ENCODE measurements around the gene LDLRAD3.

GRCh38 chr11:36114095-36114494 is 170.2 kb downstream of the LDLRAD3 start:
- TF ChIP-seq, protein P1, sequence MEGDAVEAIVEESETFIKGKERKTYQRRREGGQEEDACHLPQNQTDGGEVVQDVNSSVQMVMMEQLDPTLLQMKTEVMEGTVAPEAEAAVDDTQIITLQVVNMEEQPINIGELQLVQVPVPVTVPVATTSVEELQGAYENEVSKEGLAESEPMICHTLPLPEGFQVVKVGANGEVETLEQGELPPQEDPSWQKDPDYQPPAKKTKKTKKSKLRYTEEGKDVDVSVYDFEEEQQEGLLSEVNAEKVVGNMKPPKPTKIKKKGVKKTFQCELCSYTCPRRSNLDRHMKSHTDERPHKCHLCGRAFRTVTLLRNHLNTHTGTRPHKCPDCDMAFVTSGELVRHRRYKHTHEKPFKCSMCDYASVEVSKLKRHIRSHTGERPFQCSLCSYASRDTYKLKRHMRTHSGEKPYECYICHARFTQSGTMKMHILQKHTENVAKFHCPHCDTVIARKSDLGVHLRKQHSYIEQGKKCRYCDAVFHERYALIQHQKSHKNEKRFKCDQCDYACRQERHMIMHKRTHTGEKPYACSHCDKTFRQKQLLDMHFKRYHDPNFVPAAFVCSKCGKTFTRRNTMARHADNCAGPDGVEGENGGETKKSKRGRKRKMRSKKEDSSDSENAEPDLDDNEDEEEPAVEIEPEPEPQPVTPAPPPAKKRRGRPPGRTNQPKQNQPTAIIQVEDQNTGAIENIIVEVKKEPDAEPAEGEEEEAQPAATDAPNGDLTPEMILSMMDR (IDR thresholded peaks at IDR 0.05; ENCODE audit: borderline replicate concordance, extremely low read depth, low read length, poor library complexity, severe bottlenecking) = no peak
- no peak for TF ChIP-seq EZH2 (IDR thresholded peaks at IDR 0.05; ENCODE audit: borderline replicate concordance, low read depth, low read length, severe bottlenecking)

Measured in DND-41 (cell line).